H54 (cell line): ENCODE measurements around the gene OPCML.

ENCODE experiments used
- DNase-seq: peaks from one replicate; pipeline ENCODE4 v3.0.0; 2011; ENCODE audit warnings: low spot score, mixed read lengths; ENCODE audit not compliant: insufficient read length
- FAIRE-seq: peaks from 3 replicates; lab custom pipeline; 2011; peaks lifted over from hg19 to GRCh38; lab: Jason Lieb, UNC
- POLR2A ChIP-seq: IDR thresholded peaks from 2 replicates; pipeline ENCODE4 v1.6.1; 2011; ENCODE audit warnings: low read depth, mild to moderate bottlenecking, low read length

Gene OPCML

GRCh38 chr11:133551064-133551463 is 18.8 kb upstream of the OPCML start:
- no peak for DNase-seq
- TF ChIP-seq POLR2A: no peak
- no peak for FAIRE-seq

DNA sequence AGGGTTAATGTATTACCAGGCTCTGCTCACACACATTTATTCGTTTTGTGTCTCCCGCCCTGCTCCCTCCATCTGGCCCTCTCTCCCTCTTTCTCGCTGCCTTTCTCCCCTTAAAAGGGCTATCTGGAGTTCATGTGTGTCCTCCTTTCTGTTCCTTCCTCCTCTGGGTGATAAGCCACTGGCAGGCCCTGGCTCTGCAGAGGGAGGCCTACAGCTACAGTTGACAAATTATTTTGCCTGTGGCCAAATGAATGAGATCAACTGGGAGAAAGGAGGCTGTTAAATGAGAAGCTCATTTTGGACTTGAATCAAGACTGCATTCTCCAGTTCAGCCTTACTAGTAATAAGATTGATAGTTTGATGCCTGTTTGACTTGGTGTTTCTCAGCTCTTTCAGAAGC is 17.5 kb upstream of the OPCML start:
- FAIRE-seq (no peak), DNase-seq (no peak)
- TF ChIP-seq POLR2A: no peak

GRCh38 chr11:133548641-133549040 is 16.3 kb upstream of the OPCML start:
- FAIRE-seq (no peak), DNase-seq (no peak)
- no peak for TF ChIP-seq POLR2A

- DNase-seq: no peak
- TF ChIP-seq POLR2A: no peak
- FAIRE-seq: no peak
Observed at GRCh38 chr11:133547808-133548494, 15.7 kb upstream of the OPCML start.

- no peak for TF ChIP-seq POLR2A
- DNase-seq (no peak), FAIRE-seq (no peak)
Observed at GRCh38 chr11:133545199-133545803, 13.0 kb upstream of the OPCML start.

- FAIRE-seq (no peak), DNase-seq (no peak)
Observed at GRCh38 chr11:133541720-133542095, 9.4 kb upstream of the OPCML start.

DNA sequence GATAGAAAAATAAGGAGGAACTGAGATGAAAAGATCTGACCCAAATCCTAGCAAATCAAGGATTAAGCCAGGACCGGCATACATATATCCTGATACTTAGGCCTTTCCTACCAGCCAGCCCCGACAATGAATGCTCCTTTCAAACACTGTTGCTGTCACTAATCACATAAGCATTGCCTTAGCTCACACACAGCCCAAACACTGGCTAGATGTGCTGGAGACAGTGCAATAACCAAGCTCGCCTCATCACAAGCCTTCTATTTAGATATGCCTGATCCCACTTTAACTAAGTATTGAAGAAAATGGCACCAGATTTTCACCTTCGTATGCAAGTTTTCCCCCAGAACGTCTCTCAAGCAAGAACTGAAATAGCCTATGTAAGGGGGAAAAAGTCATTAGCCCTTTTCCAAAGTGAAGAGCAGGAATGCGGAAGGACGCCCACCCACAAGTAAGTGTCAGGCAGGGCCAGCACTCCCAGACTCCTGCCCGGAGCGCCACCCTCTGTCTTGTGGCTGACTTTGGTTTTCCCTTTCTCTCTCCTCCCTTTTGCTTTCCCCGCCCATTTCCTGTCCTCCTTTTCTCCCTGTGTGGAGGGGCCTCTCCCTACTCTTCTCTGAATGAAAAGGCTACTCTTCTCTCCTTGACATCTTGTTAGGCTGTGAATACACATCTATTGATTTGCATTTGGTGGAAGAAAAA is 8.9 kb upstream of the OPCML start:
- no peak for TF ChIP-seq POLR2A
- DNase-seq (no peak), FAIRE-seq (no peak)

More at GRCh38 chr11:133541720-133542095, 9.4 kb upstream of the OPCML start:
- TF ChIP-seq POLR2A: no peak

DNA sequence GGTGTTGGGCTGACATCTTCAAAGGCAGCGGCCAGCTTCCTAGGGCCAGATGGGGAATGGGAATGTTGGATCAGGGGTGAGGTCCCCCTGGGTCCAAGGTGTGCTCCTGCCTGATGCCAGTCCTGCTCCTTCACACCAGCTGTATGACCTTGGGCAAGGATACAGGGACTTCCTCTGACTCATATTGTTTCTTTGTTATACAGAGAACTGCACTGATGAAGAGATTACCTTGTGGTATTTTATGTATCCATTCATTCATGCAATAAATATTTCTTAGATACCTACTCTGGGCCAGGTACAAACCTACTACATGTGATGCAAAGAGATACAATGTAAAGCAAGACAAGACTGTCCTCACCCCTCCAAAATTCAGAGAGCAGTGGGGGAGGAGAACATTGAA is 3.9 kb upstream of the OPCML start:
- no peak for FAIRE-seq
- TF ChIP-seq POLR2A: no peak
- DNase-seq: no peak

- FAIRE-seq (no peak), DNase-seq (no peak)
Observed at GRCh38 chr11:133533205-133533604, 904 bp upstream of the OPCML start.

GRCh38 chr11:133531458-133531857 is 843 bp downstream of the OPCML start:
- FAIRE-seq: no peak
- TF ChIP-seq POLR2A: no peak

More at GRCh38 chr11:133533205-133533604, 904 bp upstream of the OPCML start:
- TF ChIP-seq POLR2A: no peak

DNA sequence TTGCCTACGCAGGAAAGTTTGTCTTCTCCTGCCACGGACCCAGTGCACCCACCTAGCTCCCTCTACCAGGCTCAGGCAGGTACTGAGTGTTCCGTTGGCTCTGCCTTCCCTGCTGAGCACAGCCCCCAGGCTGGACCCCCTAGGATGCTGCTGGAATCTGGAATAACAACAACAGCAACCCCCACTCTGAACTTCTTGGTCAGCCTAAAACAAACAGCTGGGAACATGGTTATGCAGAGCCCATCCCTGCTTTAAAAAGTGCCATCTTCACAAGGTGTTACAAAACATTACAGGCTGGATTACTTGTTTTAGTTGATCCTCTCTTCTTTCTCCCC is 1.8 kb downstream of the OPCML start:
- no peak for FAIRE-seq
- no peak for DNase-seq
- TF ChIP-seq POLR2A: no peak

More at GRCh38 chr11:133531458-133531857, 843 bp downstream of the OPCML start:
- no peak for DNase-seq

DNA sequence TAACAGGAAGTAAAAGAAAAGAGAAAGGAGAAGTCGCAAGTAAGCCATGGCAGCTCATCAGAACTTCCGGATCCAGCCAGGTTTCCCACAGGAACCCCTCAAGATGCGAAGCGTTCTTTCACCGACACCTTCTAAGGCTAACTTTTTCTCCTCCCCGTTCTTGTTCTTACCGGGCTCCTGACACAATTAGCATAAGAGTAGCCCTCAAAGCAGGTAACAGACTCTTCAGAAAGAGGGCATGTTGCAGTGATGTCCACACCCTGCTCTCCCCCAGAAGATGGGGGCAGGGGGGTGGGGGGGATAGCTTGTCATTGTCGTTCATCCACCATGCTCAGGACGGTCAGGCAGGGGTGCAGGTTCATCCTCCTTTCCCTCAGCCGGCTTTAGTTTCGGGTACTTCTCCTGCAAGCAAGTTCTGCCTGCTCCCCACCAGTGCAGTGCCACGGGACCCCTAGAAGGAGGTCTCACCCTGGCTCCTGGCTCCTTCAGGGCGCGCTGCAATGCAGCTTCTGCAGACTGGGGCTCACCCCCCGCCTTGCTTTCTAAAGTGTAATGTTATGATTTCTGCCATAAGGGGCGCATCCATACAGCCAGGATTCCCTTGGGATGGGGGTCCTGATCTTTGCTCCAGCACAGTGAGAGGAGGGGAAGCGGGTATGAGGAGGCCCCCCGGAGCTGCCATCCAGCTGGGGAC is 2.3 kb downstream of the OPCML start:
- FAIRE-seq: no peak
- no peak for DNase-seq

GRCh38 chr11:133526790-133527189 is 5.5 kb downstream of the OPCML start:
- no peak for TF ChIP-seq POLR2A
- FAIRE-seq: no peak

More for the DNA sequence above, 2.3 kb downstream of the OPCML start:
- no peak for TF ChIP-seq POLR2A

GRCh38 chr11:133525976-133526375 is 6.3 kb downstream of the OPCML start:
- TF ChIP-seq POLR2A: no peak
- DNase-seq (no peak), FAIRE-seq (no peak)

More at GRCh38 chr11:133526790-133527189, 5.5 kb downstream of the OPCML start:
- no peak for DNase-seq
